Measurements from ENCODE around the gene TBC1D2.
A peak's percentile ranks its signal among the peaks of the same experiment; 100 is the strongest.

The TBC1D2 gene

GRCh38 chr9:98218562-98219363, 36.7 kb downstream of the TBC1D2 start:
- no peak for DNase-seq

- DNase-seq: no peak
These were observed 38.2 kb downstream of the TBC1D2 start for GRCh38 chr9:98217255-98217654.

GRCh38 chr9:98216391-98216790, 39.1 kb downstream of the TBC1D2 start:
- DNase-seq: no peak

GRCh38 chr9:98215821-98216220, 39.6 kb downstream of the TBC1D2 start:
- peak in 1 of 56 donors; percentile 23 for DNase-seq

- DNase-seq: no peak
These were observed 40.2 kb downstream of the TBC1D2 start for GRCh38 chr9:98215271-98215670.

- DNase-seq: peak in 9 of 56 donors; percentile 8 to 42 (median 13)
These were observed 40.6 kb downstream of the TBC1D2 start for GRCh38 chr9:98214811-98215210.

- DNase-seq: no peak
These were observed 44.2 kb downstream of the TBC1D2 start for GRCh38 chr9:98211260-98211659.

- DNase-seq: no peak
These were observed 45.0 kb downstream of the TBC1D2 start for GRCh38 chr9:98210435-98210834.

- DNase-seq: no peak
These were observed 45.9 kb downstream of the TBC1D2 start for GRCh38 chr9:98209530-98209929.

GRCh38 chr9:98208635-98209034, 46.8 kb downstream of the TBC1D2 start:
- DNase-seq: no peak

- no peak for DNase-seq
These were observed 47.8 kb downstream of the TBC1D2 start for GRCh38 chr9:98207606-98208005.

- DNase-seq: no peak
These were observed 48.7 kb downstream of the TBC1D2 start for GRCh38 chr9:98206754-98207153.

- no peak for DNase-seq
These were observed 50.8 kb downstream of the TBC1D2 start for GRCh38 chr9:98204692-98205091.

- no peak for DNase-seq
These were observed 52.3 kb downstream of the TBC1D2 start for GRCh38 chr9:98203153-98203552.

- no peak for DNase-seq
These were observed 53.2 kb downstream of the TBC1D2 start for GRCh38 chr9:98202252-98202651.

- no peak for DNase-seq
These were observed 53.7 kb downstream of the TBC1D2 start for GRCh38 chr9:98201749-98202148.

GRCh38 chr9:98201102-98201501, 54.3 kb downstream of the TBC1D2 start:
- DNase-seq: no peak

- DNase-seq: no peak
These were observed 55.9 kb downstream of the TBC1D2 start for GRCh38 chr9:98199388-98200033.

GRCh38 chr9:98195671-98196070, 59.8 kb downstream of the TBC1D2 start:
- DNase-seq: no peak

GRCh38 chr9:98193336-98193944, 62.0 kb downstream of the TBC1D2 start:
- DNase-seq: peak in 1 of 56 donors; percentile 42

- DNase-seq: peak in 37 of 56 donors; percentile 7 to 73 (median 34)
These were observed 62.7 kb downstream of the TBC1D2 start, which contains the start of gene CORO2A for GRCh38 chr9:98192503-98193335. CORO2A (minus strand) TSS chr9:98192637; CDS start chr9:98157660, 34,977 bp downstream.

All from nucleus accumbens (tissue), 56 donors.